MG63 (cell line): ENCODE results near the gene GAREM2. TPM values are rescaled to one million over a fixed set of nuclear protein-coding genes. Genes with fewer than 3 reads are reported as not detected.

Experiments
- total RNA-seq: library from RNA; depleted of rRNA; stranded (reverse); fragments of >200 nt; shearing (Covaris generic); gene quantifications from 2 replicates; pipeline ENCODE4 v1.2.3, GENCODE V29; 2014; ENCODE audit warnings: low replicate concordance; rRNA removed

The GAREM2 gene
- total RNA-seq, 1 experiment from 2014 or later, result 0.33 TPM

Other genes starting within 250 kb of the GAREM2 start
- gene KIF3C, start 190.6 kb upstream of the GAREM2 start, total RNA-seq, result 3.2 and 9.5 TPM in 2 replicates
- gene RAB10, start 139.0 kb upstream of the GAREM2 start, total RNA-seq, result 102 and 162 TPM in 2 replicates
- 141 and 162 TPM in 2 replicates for gene HADHA, start 71.5 kb downstream of the GAREM2 start, total RNA-seq
- 16.5 and 30.2 TPM in 2 replicates for gene HADHB, start 71.9 kb downstream of the GAREM2 start, total RNA-seq
- gene SELENOI, start 173.1 kb downstream of the GAREM2 start, total RNA-seq, result 4.8 and 10.0 TPM in 2 replicates
- gene ADGRF3, start 173.7 kb downstream of the GAREM2 start, total RNA-seq, result not detected in 2 replicates
- gene DRC1, start 228.8 kb downstream of the GAREM2 start, total RNA-seq, result not detected in 2 replicates